ENCODE measurements around the gene WWC1. TPM values are rescaled to one million over a fixed set of nuclear protein-coding genes. Genes with fewer than 3 reads are reported as not detected.

WWC1 gene
- total RNA-seq, 1 experiment from 2014 or later: not detected

GRCh38 chr5:168311061-168311566, 19.7 kb downstream of the WWC1 start:
- no peak overlapping the region for H3K27ac ChIP-seq

GRCh38 chr5:168312606-168313295, 21.3 kb downstream of the WWC1 start:
- Histone ChIP-seq H3K36me3 (no peaks in the 10 kb centered on the region), H3K27me3 (no peaks in the 10 kb centered on the region), H3K4me3 (no peak overlapping the region), H3K9me3 (replicated peaks) (no peaks in the 10 kb centered on the region), H3K27ac (no peak overlapping the region), H3K4me1 (peaks cover 7% of the 10 kb centered on the region; the same call in 1 of the 2 replicates)
- no peak for DNase-seq

More at GRCh38 chr5:168311061-168311566, 19.7 kb downstream of the WWC1 start:
- no peaks in the 10 kb centered on the region for H3K4me1 ChIP-seq
- no peaks in the 10 kb centered on the region; the same call in 1 of the 2 replicates for H3K27me3 ChIP-seq
- no peak for DNase-seq
- H3K36me3 ChIP-seq: no peaks in the 10 kb centered on the region
- H3K9me3 ChIP-seq (replicated peaks): no peaks in the 10 kb centered on the region
- H3K4me3 ChIP-seq: no peak overlapping the region

GRCh38 chr5:168313596-168314204, 22.3 kb downstream of the WWC1 start:
- no peak for DNase-seq
- Histone ChIP-seq H3K36me3 (no peaks in the 10 kb centered on the region), H3K9me3 (replicated peaks) (no peaks in the 10 kb centered on the region), H3K27ac (no peak overlapping the region), H3K27me3 (no peaks in the 10 kb centered on the region), H3K4me3 (no peak overlapping the region), H3K4me1 (peaks cover 7% of the 10 kb centered on the region; the same call in 1 of the 2 replicates)

GRCh38 chr5:168314735-168315411, 23.4 kb downstream of the WWC1 start:
- no peak overlapping the region for H3K4me3 ChIP-seq
- H3K27ac ChIP-seq: no peak overlapping the region
- H3K27me3 ChIP-seq: no peaks in the 10 kb centered on the region
- no peaks in the 10 kb centered on the region for H3K36me3 ChIP-seq
- DNase-seq: no peak
- H3K9me3 ChIP-seq (replicated peaks): no peaks in the 10 kb centered on the region
- peaks cover 7% of the 10 kb centered on the region; the same call in 1 of the 2 replicates for H3K4me1 ChIP-seq

GRCh38 chr5:168315416-168316138, 24.1 kb downstream of the WWC1 start:
- no peaks in the 10 kb centered on the region for H3K9me3 ChIP-seq (replicated peaks)
- DNase-seq: no peak
- no peak overlapping the region for H3K4me3 ChIP-seq
- no peaks in the 10 kb centered on the region for H3K27me3 ChIP-seq
- no peaks in the 10 kb centered on the region for H3K36me3 ChIP-seq
- H3K4me1 ChIP-seq: peaks cover 7% of the 10 kb centered on the region; the same call in 1 of the 2 replicates
- H3K27ac ChIP-seq: no peak overlapping the region

- Histone ChIP-seq H3K4me1 (peaks cover 7% of the 10 kb centered on the region; the same call in 1 of the 2 replicates), H3K4me3 (no peak overlapping the region), H3K36me3 (no peaks in the 10 kb centered on the region), H3K9me3 (replicated peaks) (no peaks in the 10 kb centered on the region), H3K27me3 (no peaks in the 10 kb centered on the region), H3K27ac (no peak overlapping the region)
- DNase-seq: no peak
Observed at GRCh38 chr5:168316139-168316578, 24.7 kb downstream of the WWC1 start.

GRCh38 chr5:168317096-168317520, 25.7 kb downstream of the WWC1 start:
- Histone ChIP-seq H3K36me3 (no peaks in the 10 kb centered on the region), H3K4me1 (peaks cover 7% of the 10 kb centered on the region; the same call in 1 of the 2 replicates), H3K27me3 (no peaks in the 10 kb centered on the region), H3K9me3 (replicated peaks) (no peaks in the 10 kb centered on the region), H3K4me3 (no peak overlapping the region), H3K27ac (no peak overlapping the region)
- no peak for DNase-seq

- H3K36me3 ChIP-seq: no peaks in the 10 kb centered on the region
- H3K9me3 ChIP-seq (replicated peaks): no peaks in the 10 kb centered on the region
- H3K4me3 ChIP-seq: no peak overlapping the region
- H3K27ac ChIP-seq: no peak overlapping the region
- DNase-seq: peak; percentile 65 to 71
- peaks cover 7% of the 10 kb centered on the region; the same call in 1 of the 2 replicates for H3K4me1 ChIP-seq
- H3K27me3 ChIP-seq: no peaks in the 10 kb centered on the region
Observed at GRCh38 chr5:168317521-168318147, 26.2 kb downstream of the WWC1 start.

GRCh38 chr5:168318240-168318639, 26.8 kb downstream of the WWC1 start:
- no peaks in the 10 kb centered on the region for H3K36me3 ChIP-seq
- H3K27me3 ChIP-seq: no peaks in the 10 kb centered on the region
- H3K27ac ChIP-seq: no peak overlapping the region
- peaks cover 7% of the 10 kb centered on the region; the same call in 1 of the 2 replicates for H3K4me1 ChIP-seq
- H3K4me3 ChIP-seq: no peak overlapping the region
- no peak for DNase-seq
- H3K9me3 ChIP-seq (replicated peaks): no peaks in the 10 kb centered on the region

GRCh38 chr5:168319774-168320173, 28.3 kb downstream of the WWC1 start:
- Histone ChIP-seq H3K9me3 (replicated peaks) (no peaks in the 10 kb centered on the region), H3K27me3 (no peaks in the 10 kb centered on the region), H3K27ac (no peak overlapping the region), H3K4me3 (no peak overlapping the region), H3K36me3 (no peaks in the 10 kb centered on the region), H3K4me1 (peaks cover 7% of the 10 kb centered on the region; the same call in 1 of the 2 replicates)
- DNase-seq: no peak

GRCh38 chr5:168320805-168321204, 29.4 kb downstream of the WWC1 start:
- H3K27me3 ChIP-seq: no peaks in the 10 kb centered on the region
- no peak overlapping the region for H3K4me3 ChIP-seq
- H3K27ac ChIP-seq: no peak overlapping the region
- no peaks in the 10 kb centered on the region for H3K9me3 ChIP-seq (replicated peaks)
- H3K4me1 ChIP-seq: peaks cover 7% of the 10 kb centered on the region; the same call in 1 of the 2 replicates
- H3K36me3 ChIP-seq: no peaks in the 10 kb centered on the region
- no peak for DNase-seq

GRCh38 chr5:168324859-168325630, 33.6 kb downstream of the WWC1 start:
- no peaks in the 10 kb centered on the region; the same call in 1 of the 2 replicates for H3K27me3 ChIP-seq
- H3K36me3 ChIP-seq: no peaks in the 10 kb centered on the region
- no peaks in the 10 kb centered on the region for H3K4me1 ChIP-seq
- H3K27ac ChIP-seq: no peak overlapping the region
- no peak for DNase-seq
- no peak overlapping the region for H3K4me3 ChIP-seq
- no peaks in the 10 kb centered on the region for H3K9me3 ChIP-seq (replicated peaks)

- Histone ChIP-seq H3K4me3 (no peak overlapping the region), H3K9me3 (replicated peaks) (no peaks in the 10 kb centered on the region), H3K4me1 (no peaks in the 10 kb centered on the region), H3K27ac (no peak overlapping the region), H3K36me3 (no peaks in the 10 kb centered on the region), H3K27me3 (no peaks in the 10 kb centered on the region; the same call in 1 of the 2 replicates)
- DNase-seq: no peak
Observed at GRCh38 chr5:168327019-168327421, 35.6 kb downstream of the WWC1 start.

Data from SJCRH30 (cell line).